OCI-LY1 (cell line): ENCODE results near the gene WNT7B.

Experiments used
- H2AFZ ChIP-seq: fragments of 200-600 bp; sonication (generic), shearing (Covaris generic); 2 replicates; pipeline ENCODE4 v1.6.0; 2014; ENCODE audit warnings: antibody characterized with exemption, mild to moderate bottlenecking, low read length
- H3F3A ChIP-seq: fragments of 200-600 bp; sonication (generic), shearing (Covaris generic); 2 replicates; pipeline ENCODE4 v1.6.0; 2014; ENCODE audit warnings: mild to moderate bottlenecking, antibody characterized with exemption, low read length, moderate library complexity; ENCODE audit not compliant: insufficient read depth
- H3K27ac ChIP-seq: fragments of 200-600 bp; sonication (generic); 2 replicates; pipeline ENCODE4 v1.5.1; 2014; ENCODE audit warnings: low read length, mixed run types, mild to moderate bottlenecking, low read depth; ENCODE audit not compliant: poor library complexity, severe bottlenecking
- H3K27me3 ChIP-seq: fragments of 200-600 bp; sonication (generic); 2 replicates; pipeline ENCODE4 v1.6.0; 2014; ENCODE audit warnings: antibody characterized with exemption, mild to moderate bottlenecking, low read length, moderate library complexity; ENCODE audit not compliant: insufficient read depth
- H3K36me3 ChIP-seq: fragments of 200-600 bp; sonication (generic); 2 replicates; pipeline ENCODE4 v1.6.1; 2014; ENCODE audit warnings: mild to moderate bottlenecking, antibody characterized with exemption, low read length, moderate library complexity, mixed read lengths; ENCODE audit not compliant: insufficient read depth
- H3K4me1 ChIP-seq: fragments of 200-600 bp; sonication (generic); 2 replicates; pipeline ENCODE4 v1.5.1; 2014; ENCODE audit warnings: mild to moderate bottlenecking, low read length, moderate library complexity; ENCODE audit not compliant: insufficient read depth, severe bottlenecking
- H3K4me2 ChIP-seq: fragments of 200-600 bp; sonication (generic), shearing (Covaris generic); 2 replicates; pipeline ENCODE4 v1.6.1; 2014; ENCODE audit warnings: low read length
- H3K4me3 ChIP-seq: fragments of 200-600 bp; sonication (generic); 2 replicates; pipeline ENCODE4 v1.5.1; 2014; ENCODE audit warnings: low read length, low read depth, mild to moderate bottlenecking, mixed read lengths; ENCODE audit not compliant: poor library complexity, severe bottlenecking
- H3K79me2 ChIP-seq: fragments of 200-600 bp; shearing (Covaris generic); 2 replicates; pipeline ENCODE4 v1.6.1; 2016; ENCODE audit warnings: mixed run types, low read length, mixed read lengths; ENCODE audit not compliant: insufficient read depth
- H3K9ac ChIP-seq: fragments of 200-600 bp; sonication (generic), shearing (Covaris generic); 2 replicates; pipeline ENCODE4 v1.6.1; 2014; ENCODE audit warnings: mild to moderate bottlenecking, low read length, mixed read lengths
- H3K9me2 ChIP-seq: fragments of 200-600 bp; sonication (generic), shearing (Covaris generic); 2 replicates; pipeline ENCODE4 v1.6.1; 2014; ENCODE audit warnings: low read depth, mild to moderate bottlenecking, low read length, mixed read lengths
- H3K9me3 ChIP-seq: fragments of 200-600 bp; shearing (Covaris generic); 2 replicates; pipeline ENCODE4 v1.6.1; 2014; ENCODE audit warnings: low read length, mixed read lengths
- H4K20me1 ChIP-seq: fragments of 200-600 bp; sonication (generic), shearing (Covaris generic); 2 replicates; pipeline ENCODE4 v1.6.0; 2016; ENCODE audit warnings: mild to moderate bottlenecking, low read length; ENCODE audit not compliant: insufficient read depth
- EZH2 ChIP-seq: fragments of 200-600 bp; sonication (generic), shearing (Covaris generic); IDR thresholded peaks from 2 replicates; pipeline ENCODE4 v1.8.0; 2017; ENCODE audit warnings: borderline replicate concordance, mixed run types, mild to moderate bottlenecking, antibody characterized with exemption, low read length, moderate library complexity, mixed read lengths
- TF ChIP-seq, protein P1 (sequence below): fragments of 200-600 bp; sonication (generic), shearing (Covaris generic); IDR thresholded peaks from 2 replicates; pipeline ENCODE4 v1.5.1; 2017; ENCODE audit warnings: mild to moderate bottlenecking, antibody characterized with exemption, low read length, moderate library complexity, mixed read lengths

Gene WNT7B

GRCh38 chr22:45963821-45964220, 13.1 kb downstream of the WNT7B start:
- TF ChIP-seq, protein P1, sequence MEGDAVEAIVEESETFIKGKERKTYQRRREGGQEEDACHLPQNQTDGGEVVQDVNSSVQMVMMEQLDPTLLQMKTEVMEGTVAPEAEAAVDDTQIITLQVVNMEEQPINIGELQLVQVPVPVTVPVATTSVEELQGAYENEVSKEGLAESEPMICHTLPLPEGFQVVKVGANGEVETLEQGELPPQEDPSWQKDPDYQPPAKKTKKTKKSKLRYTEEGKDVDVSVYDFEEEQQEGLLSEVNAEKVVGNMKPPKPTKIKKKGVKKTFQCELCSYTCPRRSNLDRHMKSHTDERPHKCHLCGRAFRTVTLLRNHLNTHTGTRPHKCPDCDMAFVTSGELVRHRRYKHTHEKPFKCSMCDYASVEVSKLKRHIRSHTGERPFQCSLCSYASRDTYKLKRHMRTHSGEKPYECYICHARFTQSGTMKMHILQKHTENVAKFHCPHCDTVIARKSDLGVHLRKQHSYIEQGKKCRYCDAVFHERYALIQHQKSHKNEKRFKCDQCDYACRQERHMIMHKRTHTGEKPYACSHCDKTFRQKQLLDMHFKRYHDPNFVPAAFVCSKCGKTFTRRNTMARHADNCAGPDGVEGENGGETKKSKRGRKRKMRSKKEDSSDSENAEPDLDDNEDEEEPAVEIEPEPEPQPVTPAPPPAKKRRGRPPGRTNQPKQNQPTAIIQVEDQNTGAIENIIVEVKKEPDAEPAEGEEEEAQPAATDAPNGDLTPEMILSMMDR, result no peak
- TF ChIP-seq EZH2, result no peak
- no peak overlapping the region for H3K4me3 ChIP-seq
- no peaks in the 10 kb centered on the region for H3K4me1 ChIP-seq
- H3K79me2 ChIP-seq, result no peaks in the 10 kb centered on the region
- H4K20me1 ChIP-seq, result no peaks in the 10 kb centered on the region
- H3F3A ChIP-seq, result no peaks in the 10 kb centered on the region
- H3K9me2 ChIP-seq, result no peaks in the 10 kb centered on the region
- H3K9me3 ChIP-seq, result no peaks in the 10 kb centered on the region
- H3K36me3 ChIP-seq, result no peaks in the 10 kb centered on the region
- no peak overlapping the region for H3K27ac ChIP-seq
- H3K27me3 ChIP-seq, result peaks cover 7% of the 10 kb centered on the region; the same call in 1 of the 2 replicates
- H3K9ac ChIP-seq, result no peak overlapping the region
- no peak overlapping the region for H2AFZ ChIP-seq
- no peak overlapping the region for H3K4me2 ChIP-seq

GRCh38 chr22:45962756-45963324, 14.1 kb downstream of the WNT7B start:
- H4K20me1 ChIP-seq, result no peaks in the 10 kb centered on the region

GRCh38 chr22:45962434-45962718, 14.6 kb downstream of the WNT7B start:
- TF ChIP-seq EZH2, result no peak
- TF ChIP-seq, protein P1, result no peak
- H3K9me3 ChIP-seq, result no peaks in the 10 kb centered on the region
- no peaks in the 10 kb centered on the region for H3K9me2 ChIP-seq
- H3K9ac ChIP-seq, result no peak overlapping the region
- H3K27me3 ChIP-seq, result peaks cover 12% of the 10 kb centered on the region; the same call in 1 of the 2 replicates
- H3F3A ChIP-seq, result no peaks in the 10 kb centered on the region
- no peak overlapping the region for H3K27ac ChIP-seq
- no peaks in the 10 kb centered on the region for H3K79me2 ChIP-seq
- H2AFZ ChIP-seq, result no peak overlapping the region
- H3K4me1 ChIP-seq, result no peaks in the 10 kb centered on the region
- H3K36me3 ChIP-seq, result no peaks in the 10 kb centered on the region
- H3K4me3 ChIP-seq, result no peak overlapping the region
- no peaks in the 10 kb centered on the region for H4K20me1 ChIP-seq
- no peak overlapping the region for H3K4me2 ChIP-seq

More at GRCh38 chr22:45962756-45963324, 14.1 kb downstream of the WNT7B start:
- H3K9ac ChIP-seq, result no peak overlapping the region
- no peaks in the 10 kb centered on the region for H3K9me2 ChIP-seq
- no peaks in the 10 kb centered on the region for H3F3A ChIP-seq
- H2AFZ ChIP-seq, result no peak overlapping the region
- peaks cover 11% of the 10 kb centered on the region; the same call in 1 of the 2 replicates for H3K27me3 ChIP-seq
- H3K4me3 ChIP-seq, result no peak overlapping the region
- TF ChIP-seq, protein P1, result no peak
- TF ChIP-seq EZH2, result no peak
- H3K27ac ChIP-seq, result no peak overlapping the region
- no peaks in the 10 kb centered on the region for H3K79me2 ChIP-seq
- H3K4me2 ChIP-seq, result no peak overlapping the region
- H3K9me3 ChIP-seq, result no peaks in the 10 kb centered on the region
- H3K4me1 ChIP-seq, result no peaks in the 10 kb centered on the region
- no peaks in the 10 kb centered on the region for H3K36me3 ChIP-seq
